HEK293 (cell line): ENCODE results near the gene SAPCD1.

Source experiments
- CTCF ChIA-PET: fragments of 350-600 bp; formaldehyde crosslinking; extraction: SDS; loops from one replicate; lab custom pipeline; 2021; ENCODE audit warnings: antibody characterized with exemption; lab: Yijun Ruan, JAX
- POLR2A ChIA-PET: fragments of 300-600 bp; formaldehyde crosslinking; extraction: SDS; loops from one replicate; lab custom pipeline; 2020; ENCODE audit warnings: antibody characterized with exemption, inconsistent platforms; lab: Yijun Ruan, JAX
- H3K27ac ChIP-seq: fragments of 200-500 bp; sonication (Bioruptor generic); 2 replicates; pipeline ENCODE4 v1.5.1; 2014; ENCODE audit warnings: low read depth, low read length, control low read depth, inconsistent platforms; ENCODE audit errors: extremely low read depth
- H3K36me3 ChIP-seq, 2 experiments: fragments of 200-500 bp in 1 of 2; sonication (Bioruptor generic) in 1 of 2; 1 replicate in 1 of 2; 2 replicates in 1 of 2; pipeline ENCODE4 v1.5.1; 2014 to 2017; ENCODE audit warnings: inconsistent platforms in 2 of 2, low read length in 2 of 2; ENCODE audit not compliant: control insufficient read depth in 2 of 2, insufficient read depth in 1 of 2
- H3K4me1 ChIP-seq: fragments of 200-500 bp; sonication (Bioruptor generic); 2 replicates; pipeline ENCODE4 v1.5.1; 2014; ENCODE audit warnings: mild to moderate bottlenecking, low read length, inconsistent platforms; ENCODE audit not compliant: control insufficient read depth, insufficient read depth
- H3K4me3 ChIP-seq: 2 replicates; pipeline ENCODE4 v1.5.1; 2011; ENCODE audit warnings: low read depth, mild to moderate bottlenecking, control low read depth, low read length, moderate library complexity
- H3K9me3 ChIP-seq: fragments of 200-500 bp; sonication (Bioruptor generic); 2 replicates; pipeline ENCODE4 v1.5.1; 2014; ENCODE audit warnings: low read depth, low read length, inconsistent platforms; ENCODE audit not compliant: control insufficient read depth, insufficient read depth
- GLIS1 ChIP-seq: fragments of 450-650 bp; formaldehyde crosslinking; IDR thresholded peaks from 2 replicates; pipeline ENCODE4 v1.5.1; 2016; ENCODE audit warnings: missing biosample characterization, missing genetic modification characterization
- KLF8 ChIP-seq: fragments of 450-650 bp; formaldehyde crosslinking; IDR thresholded peaks from 2 replicates; pipeline ENCODE4 v1.5.1; 2016; ENCODE audit warnings: missing biosample characterization, missing genetic modification characterization
- PRDM1 ChIP-seq: fragments of 450-650 bp; formaldehyde crosslinking; IDR thresholded peaks from 2 replicates; pipeline ENCODE4; 2016; ENCODE audit warnings: missing biosample characterization, missing genetic modification characterization
- REPIN1 ChIP-seq: fragments of 450-650 bp; formaldehyde crosslinking; IDR thresholded peaks from 2 replicates; pipeline ENCODE4 v1.5.1; 2017; ENCODE audit warnings: missing biosample characterization, missing genetic modification characterization, low read depth
- SP3 ChIP-seq: fragments of 450-650 bp; formaldehyde crosslinking; IDR thresholded peaks from 2 replicates; pipeline ENCODE4 v1.5.1; 2016; ENCODE audit warnings: missing biosample characterization, missing genetic modification characterization
- ZBTB17 ChIP-seq: fragments of 450-650 bp; formaldehyde crosslinking; IDR thresholded peaks from 2 replicates; pipeline ENCODE4 v1.5.1; 2016; ENCODE audit warnings: missing biosample characterization, missing genetic modification characterization
- ZEB2 ChIP-seq: fragments of 450-650 bp; formaldehyde crosslinking; IDR thresholded peaks from 2 replicates; pipeline ENCODE4 v1.5.1; 2016; ENCODE audit warnings: missing biosample characterization, missing genetic modification characterization
- ZNF335 ChIP-seq: fragments of 450-650 bp; formaldehyde crosslinking; conservative IDR thresholded peaks from 2 replicates; pipeline ENCODE4 v1.5.1; 2016; ENCODE audit warnings: missing biosample characterization, missing genetic modification characterization
- ZNF366 ChIP-seq: fragments of 450-650 bp; formaldehyde crosslinking; conservative IDR thresholded peaks from 2 replicates; pipeline ENCODE4 v1.5.1; 2016; ENCODE audit warnings: missing biosample characterization, missing genetic modification characterization
- ZNF600 ChIP-seq: fragments of 450-650 bp; formaldehyde crosslinking; IDR thresholded peaks from 2 replicates; pipeline ENCODE4 v1.5.1; 2016; ENCODE audit warnings: missing biosample characterization, missing genetic modification characterization
- ZNF629 ChIP-seq: fragments of 450-650 bp; formaldehyde crosslinking; IDR thresholded peaks from 2 replicates; pipeline ENCODE4 v1.5.1; 2017; ENCODE audit warnings: missing biosample characterization, missing genetic modification characterization
- ZNF76 ChIP-seq: fragments of 450-650 bp; formaldehyde crosslinking; IDR thresholded peaks from 2 replicates; pipeline ENCODE4; 2016; ENCODE audit warnings: low read depth, missing biosample characterization, missing genetic modification characterization, borderline replicate concordance
- ZSCAN16 ChIP-seq: fragments of 450-650 bp; formaldehyde crosslinking; IDR thresholded peaks from 2 replicates; pipeline ENCODE4 v1.5.1; 2016; ENCODE audit warnings: missing biosample characterization, missing genetic modification characterization
- TF ChIP-seq, protein P1 (sequence below): fragments of 450-650 bp; formaldehyde crosslinking; IDR thresholded peaks from 2 replicates; pipeline ENCODE4 v1.5.1; 2016; ENCODE audit warnings: missing biosample characterization, missing genetic modification characterization
- TF ChIP-seq, protein P2 (sequence below): IDR thresholded peaks from 2 replicates; pipeline ENCODE4 v1.6.1; 2011; ENCODE audit warnings: mild to moderate bottlenecking, low read depth, low read length, borderline replicate concordance
- TF ChIP-seq, protein P3 (sequence below): fragments of 450-650 bp; formaldehyde crosslinking; IDR thresholded peaks from 2 replicates; pipeline ENCODE4 v1.5.1; 2017; ENCODE audit warnings: missing biosample characterization, missing genetic modification characterization

SAPCD1 gene

DNA sequence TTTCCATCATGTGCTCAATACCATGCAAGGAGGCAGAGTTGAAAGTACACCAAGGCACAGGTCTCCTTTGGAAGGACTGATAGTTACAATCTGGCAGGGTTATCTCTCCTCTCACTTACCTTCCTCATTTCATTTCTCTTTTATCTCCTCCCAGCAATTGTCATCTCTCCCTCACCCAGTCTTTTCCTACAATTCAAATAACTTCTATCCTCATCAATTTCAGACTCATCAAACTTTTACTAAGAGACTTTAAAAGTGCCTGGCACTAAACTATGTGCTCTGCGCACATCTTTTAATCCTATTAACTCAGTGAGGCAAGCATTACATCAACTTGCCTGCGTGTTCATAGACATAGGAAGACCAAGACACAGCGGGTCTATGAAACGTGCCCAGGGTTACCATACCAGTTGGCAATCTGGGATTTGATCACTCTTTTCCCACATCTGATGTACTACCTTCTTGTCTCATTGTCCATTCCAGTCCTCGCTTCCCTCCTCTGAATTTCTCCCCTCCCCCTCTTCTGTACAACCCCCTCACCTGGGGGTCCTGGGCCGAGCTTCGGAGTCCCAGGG, 31.9 kb downstream of the SAPCD1 start:
- H3K9me3 ChIP-seq = no peaks in the 10 kb centered on the region
- CTCF ChIA-PET = interaction anchor here (0.6 to 4.9 kb wide), 9 partner anchors 13 to 349 kb away, joined by 3 to 55 read pairs (median 5); partner anchors contain the start of genes CLIC1 and LSM2
- TF ChIP-seq REPIN1 (tag by site-specific recombination) (no peak), ZNF76 (tag by site-specific recombination) (peak; percentile 12; the same call in 1 of the 2 replicates), ZEB2 (tag by site-specific recombination) (0 out of 2 replicates have a peak, but pooled peaks have one; percentile 38), ZNF629 (tag by site-specific recombination) (peak; percentile 47; the same call in 1 of the 2 replicates), KLF8 (tag by site-specific recombination) (0 out of 2 replicates have a peak, but pooled peaks have one; percentile 12), GLIS1 (tag by site-specific recombination) (peak; percentile 46; the same call in 1 of the 2 replicates), ZBTB17 (tag by site-specific recombination) (peak; percentile 92), ZNF366 (peak; percentile 76), PRDM1 (tag by site-specific recombination) (peak; percentile 88), ZSCAN16 (no peak), ZNF335 (tag by site-specific recombination) (peak; percentile 71), ZNF600 (peak; percentile 43; the same call in 1 of the 2 replicates), SP3 (tag by site-specific recombination) (0 out of 2 replicates have a peak, but pooled peaks have one; percentile 17)
- TF ChIP-seq, protein P1, sequence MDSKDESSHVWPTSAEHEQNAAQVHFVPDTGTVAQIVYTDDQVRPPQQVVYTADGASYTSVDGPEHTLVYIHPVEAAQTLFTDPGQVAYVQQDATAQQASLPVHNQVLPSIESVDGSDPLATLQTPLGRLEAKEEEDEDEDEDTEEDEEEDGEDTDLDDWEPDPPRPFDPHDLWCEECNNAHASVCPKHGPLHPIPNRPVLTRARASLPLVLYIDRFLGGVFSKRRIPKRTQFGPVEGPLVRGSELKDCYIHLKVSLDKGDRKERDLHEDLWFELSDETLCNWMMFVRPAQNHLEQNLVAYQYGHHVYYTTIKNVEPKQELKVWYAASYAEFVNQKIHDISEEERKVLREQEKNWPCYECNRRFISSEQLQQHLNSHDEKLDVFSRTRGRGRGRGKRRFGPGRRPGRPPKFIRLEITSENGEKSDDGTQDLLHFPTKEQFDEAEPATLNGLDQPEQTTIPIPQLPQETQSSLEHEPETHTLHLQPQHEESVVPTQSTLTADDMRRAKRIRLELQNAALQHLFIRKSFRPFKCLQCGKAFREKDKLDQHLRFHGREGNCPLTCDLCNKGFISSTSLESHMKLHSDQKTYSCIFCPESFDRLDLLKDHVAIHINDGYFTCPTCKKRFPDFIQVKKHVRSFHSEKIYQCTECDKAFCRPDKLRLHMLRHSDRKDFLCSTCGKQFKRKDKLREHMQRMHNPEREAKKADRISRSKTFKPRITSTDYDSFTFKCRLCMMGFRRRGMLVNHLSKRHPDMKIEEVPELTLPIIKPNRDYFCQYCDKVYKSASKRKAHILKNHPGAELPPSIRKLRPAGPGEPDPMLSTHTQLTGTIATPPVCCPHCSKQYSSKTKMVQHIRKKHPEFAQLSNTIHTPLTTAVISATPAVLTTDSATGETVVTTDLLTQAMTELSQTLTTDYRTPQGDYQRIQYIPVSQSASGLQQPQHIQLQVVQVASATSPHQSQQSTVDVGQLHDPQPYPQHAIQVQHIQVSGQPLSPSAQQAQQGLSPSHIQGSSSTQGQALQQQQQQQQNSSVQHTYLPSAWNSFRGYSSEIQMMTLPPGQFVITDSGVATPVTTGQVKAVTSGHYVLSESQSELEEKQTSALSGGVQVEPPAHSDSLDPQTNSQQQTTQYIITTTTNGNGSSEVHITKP (tag by site-specific recombination) = peak; percentile 15; the same call in 1 of the 2 replicates
- TF ChIP-seq, protein P2, sequence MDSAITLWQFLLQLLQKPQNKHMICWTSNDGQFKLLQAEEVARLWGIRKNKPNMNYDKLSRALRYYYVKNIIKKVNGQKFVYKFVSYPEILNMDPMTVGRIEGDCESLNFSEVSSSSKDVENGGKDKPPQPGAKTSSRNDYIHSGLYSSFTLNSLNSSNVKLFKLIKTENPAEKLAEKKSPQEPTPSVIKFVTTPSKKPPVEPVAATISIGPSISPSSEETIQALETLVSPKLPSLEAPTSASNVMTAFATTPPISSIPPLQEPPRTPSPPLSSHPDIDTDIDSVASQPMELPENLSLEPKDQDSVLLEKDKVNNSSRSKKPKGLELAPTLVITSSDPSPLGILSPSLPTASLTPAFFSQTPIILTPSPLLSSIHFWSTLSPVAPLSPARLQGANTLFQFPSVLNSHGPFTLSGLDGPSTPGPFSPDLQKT = no peak
- TF ChIP-seq, protein P3, sequence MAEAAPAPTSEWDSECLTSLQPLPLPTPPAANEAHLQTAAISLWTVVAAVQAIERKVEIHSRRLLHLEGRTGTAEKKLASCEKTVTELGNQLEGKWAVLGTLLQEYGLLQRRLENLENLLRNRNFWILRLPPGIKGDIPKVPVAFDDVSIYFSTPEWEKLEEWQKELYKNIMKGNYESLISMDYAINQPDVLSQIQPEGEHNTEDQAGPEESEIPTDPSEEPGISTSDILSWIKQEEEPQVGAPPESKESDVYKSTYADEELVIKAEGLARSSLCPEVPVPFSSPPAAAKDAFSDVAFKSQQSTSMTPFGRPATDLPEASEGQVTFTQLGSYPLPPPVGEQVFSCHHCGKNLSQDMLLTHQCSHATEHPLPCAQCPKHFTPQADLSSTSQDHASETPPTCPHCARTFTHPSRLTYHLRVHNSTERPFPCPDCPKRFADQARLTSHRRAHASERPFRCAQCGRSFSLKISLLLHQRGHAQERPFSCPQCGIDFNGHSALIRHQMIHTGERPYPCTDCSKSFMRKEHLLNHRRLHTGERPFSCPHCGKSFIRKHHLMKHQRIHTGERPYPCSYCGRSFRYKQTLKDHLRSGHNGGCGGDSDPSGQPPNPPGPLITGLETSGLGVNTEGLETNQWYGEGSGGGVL (tag by site-specific recombination) = no peak
- TF ChIP-seq, all 188 proteins: peak for 12
- POLR2A ChIA-PET = interaction anchor here (1.0 to 5.9 kb wide), 8 partner anchors 12 to 247 kb away, joined by 3 to 138 read pairs (median 12); partner anchors contain the start of genes DDAH2, HSPA1A, HSPA1B and HSPA1L
- no peaks in the 10 kb centered on the region; the same call in 1 of the 2 replicates for H3K4me1 ChIP-seq
- peak overlapping the region; percentile 81 for H3K4me3 ChIP-seq
- peak overlapping the region; percentile 93; the same call in 1 of the 2 replicates for H3K27ac ChIP-seq
- peaks cover 14 to 44% of the 10 kb centered on the region in 2 experiments for H3K36me3 ChIP-seq
